Type B pancreatic cell (in vitro differentiated cells): ENCODE results near the gene MIOX. TPM values are rescaled to one million over a fixed set of nuclear protein-coding genes. Genes with fewer than 3 reads are reported as not detected.

Source experiments
- DNase-seq: peaks from one replicate; pipeline ENCODE4 v3.0.0; 2021; ENCODE audit warnings: mixed read lengths; ENCODE audit not compliant: unreplicated experiment; ENCODE audit errors: extremely low spot score
- H3K27ac Mint-ChIP-seq: 2 replicates; pipeline ENCODE4 v1.8.0; 2021; ENCODE audit warnings: mild to moderate bottlenecking, mixed read lengths
- H3K27me3 Mint-ChIP-seq: 2 replicates; pipeline ENCODE4 v1.8.0; 2021; ENCODE audit warnings: mixed read lengths
- H3K36me3 Mint-ChIP-seq: 2 replicates; pipeline ENCODE4 v1.8.0; 2021; ENCODE audit warnings: mixed read lengths
- H3K4me1 Mint-ChIP-seq: one replicate; pipeline ENCODE4 v1.8.0; 2021; ENCODE audit warnings: mixed read lengths; ENCODE audit not compliant: unreplicated experiment
- H3K4me3 Mint-ChIP-seq: 2 replicates; pipeline ENCODE4 v1.8.0; 2021; ENCODE audit warnings: mild to moderate bottlenecking, mixed read lengths
- H3K9me3 Mint-ChIP-seq: 2 replicates; pipeline ENCODE4 v1.8.0; 2021; ENCODE audit warnings: mixed read lengths
- total RNA-seq: library from RNA; stranded (reverse); gene quantifications from 2 replicates; pipeline ENCODE4 v1.2.1, GENCODE V29; 2021; ENCODE audit warnings: low replicate concordance
- TF ChIP-seq, protein P1 (sequence below): fragments of 200-600 bp; sonication (generic); conservative IDR thresholded peaks from 2 replicates; pipeline ENCODE4 v1.5.0; 2021; ENCODE audit warnings: antibody characterized with exemption, mild to moderate bottlenecking

MIOX gene
- total RNA-seq, 1 donor from 2014 or later: not detected

DNA sequence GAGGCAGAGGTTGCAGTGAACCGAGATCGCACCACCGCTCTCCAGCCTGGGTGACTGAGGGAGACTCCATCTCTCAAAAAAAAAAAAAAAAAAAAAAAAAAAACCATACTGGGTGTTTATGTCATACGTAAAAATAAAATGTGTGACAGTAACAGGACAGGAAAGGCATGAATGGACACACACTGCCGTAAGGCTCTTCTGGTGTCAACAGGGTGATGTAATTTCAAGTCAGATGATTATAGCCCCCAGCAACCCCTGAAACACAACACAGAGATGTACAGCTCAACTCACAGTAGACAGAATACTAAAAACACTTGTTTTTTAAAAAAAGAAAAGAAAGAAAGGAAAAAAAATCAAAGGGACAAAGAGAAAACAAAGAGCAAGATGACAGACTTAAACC lies 34.0 kb upstream of the MIOX start:
- no peaks in the 10 kb centered on the region for H3K27me3 Mint-ChIP-seq
- no peak for DNase-seq
- H3K36me3 Mint-ChIP-seq: peaks cover 15% of the 10 kb centered on the region
- no peaks in the 10 kb centered on the region for H3K9me3 Mint-ChIP-seq
- H3K4me3 Mint-ChIP-seq: no peak overlapping the region
- peak overlapping the region; percentile 55 for H3K27ac Mint-ChIP-seq
- no peaks in the 10 kb centered on the region for H3K4me1 Mint-ChIP-seq
- TF ChIP-seq, protein P1, sequence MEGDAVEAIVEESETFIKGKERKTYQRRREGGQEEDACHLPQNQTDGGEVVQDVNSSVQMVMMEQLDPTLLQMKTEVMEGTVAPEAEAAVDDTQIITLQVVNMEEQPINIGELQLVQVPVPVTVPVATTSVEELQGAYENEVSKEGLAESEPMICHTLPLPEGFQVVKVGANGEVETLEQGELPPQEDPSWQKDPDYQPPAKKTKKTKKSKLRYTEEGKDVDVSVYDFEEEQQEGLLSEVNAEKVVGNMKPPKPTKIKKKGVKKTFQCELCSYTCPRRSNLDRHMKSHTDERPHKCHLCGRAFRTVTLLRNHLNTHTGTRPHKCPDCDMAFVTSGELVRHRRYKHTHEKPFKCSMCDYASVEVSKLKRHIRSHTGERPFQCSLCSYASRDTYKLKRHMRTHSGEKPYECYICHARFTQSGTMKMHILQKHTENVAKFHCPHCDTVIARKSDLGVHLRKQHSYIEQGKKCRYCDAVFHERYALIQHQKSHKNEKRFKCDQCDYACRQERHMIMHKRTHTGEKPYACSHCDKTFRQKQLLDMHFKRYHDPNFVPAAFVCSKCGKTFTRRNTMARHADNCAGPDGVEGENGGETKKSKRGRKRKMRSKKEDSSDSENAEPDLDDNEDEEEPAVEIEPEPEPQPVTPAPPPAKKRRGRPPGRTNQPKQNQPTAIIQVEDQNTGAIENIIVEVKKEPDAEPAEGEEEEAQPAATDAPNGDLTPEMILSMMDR: no peak

DNA sequence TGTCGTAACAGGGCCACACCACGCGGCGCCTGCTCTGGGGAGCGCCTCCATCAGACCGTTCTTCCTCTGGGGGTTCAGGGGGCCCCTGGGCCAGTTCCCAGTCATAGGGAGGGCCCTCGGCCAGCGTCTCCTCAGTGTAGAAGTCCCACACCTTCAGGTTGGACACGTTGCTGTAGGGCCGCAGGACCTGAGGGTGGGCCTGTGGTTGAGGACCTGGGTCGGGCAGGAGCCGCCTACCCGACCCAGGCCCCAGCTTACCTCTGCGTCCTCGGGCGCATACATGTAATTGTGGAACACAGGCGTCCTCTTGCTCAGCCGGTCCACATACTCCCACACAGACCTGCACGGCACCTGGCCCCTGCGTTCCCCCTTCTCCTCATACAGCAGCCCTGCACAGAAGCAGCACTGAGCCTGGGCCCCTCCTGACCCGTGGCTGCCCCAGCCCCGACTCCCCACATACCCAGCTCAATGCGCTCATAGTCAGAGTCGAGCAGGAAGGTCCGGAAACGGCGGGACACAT lies 32.0 kb upstream of the MIOX start:
- Mint-ChIP-seq H3K4me3 (no peak overlapping the region), H3K9me3 (no peaks in the 10 kb centered on the region), H3K4me1 (no peaks in the 10 kb centered on the region), H3K27me3 (no peaks in the 10 kb centered on the region), H3K36me3 (peaks cover 11% of the 10 kb centered on the region), H3K27ac (peak overlapping the region; percentile 21)
- DNase-seq: no peak
- TF ChIP-seq, protein P1: no peak

DNA sequence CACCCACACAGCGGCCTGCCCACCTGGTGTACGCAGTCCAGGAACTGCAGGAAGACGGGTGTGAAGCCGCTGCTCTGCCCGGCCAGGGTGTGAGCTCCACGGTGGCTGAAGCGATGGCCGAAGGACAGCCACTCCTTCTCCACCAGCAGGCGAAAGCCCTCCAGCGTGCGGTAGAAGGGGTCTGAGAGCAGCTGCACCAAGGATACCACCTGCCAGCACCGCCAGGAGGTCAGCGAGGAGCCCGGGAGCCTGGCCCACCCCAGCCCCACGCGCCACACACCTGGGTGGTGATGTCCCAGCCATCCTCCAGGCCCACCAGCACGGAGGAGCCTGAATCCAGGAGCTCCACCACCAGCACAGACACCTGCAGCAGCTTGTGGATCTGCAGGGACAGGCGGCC lies 31.5 kb upstream of the MIOX start:
- H3K27me3 Mint-ChIP-seq: no peaks in the 10 kb centered on the region
- no peaks in the 10 kb centered on the region for H3K9me3 Mint-ChIP-seq
- H3K4me3 Mint-ChIP-seq: no peak overlapping the region
- H3K4me1 Mint-ChIP-seq: no peaks in the 10 kb centered on the region
- TF ChIP-seq, protein P1: no peak
- H3K27ac Mint-ChIP-seq: peak overlapping the region; percentile 21
- no peak for DNase-seq
- peaks cover 11% of the 10 kb centered on the region for H3K36me3 Mint-ChIP-seq

DNA sequence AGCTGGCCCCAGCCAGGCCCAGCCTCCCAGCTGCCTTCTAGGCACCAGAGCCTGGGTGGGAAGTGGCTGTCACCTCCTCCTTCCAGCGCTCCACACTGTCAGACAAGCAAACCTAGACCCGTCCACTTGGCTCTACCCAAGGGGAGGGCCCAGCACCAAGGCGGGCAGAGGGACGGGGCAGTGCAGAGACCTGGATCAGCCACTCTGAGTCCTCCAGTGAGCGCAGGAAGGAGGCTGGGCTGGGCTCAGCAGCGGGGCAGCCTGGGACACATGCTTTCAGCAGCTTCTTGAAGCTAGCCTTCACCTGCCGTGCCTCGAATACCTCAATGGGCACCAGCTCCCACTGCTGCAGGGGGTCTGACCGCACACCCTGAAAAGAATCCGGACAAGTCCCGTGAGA lies 30.6 kb upstream of the MIOX start:
- H3K36me3 Mint-ChIP-seq: peaks cover 11% of the 10 kb centered on the region
- TF ChIP-seq, protein P1: no peak
- H3K4me1 Mint-ChIP-seq: no peaks in the 10 kb centered on the region
- H3K27ac Mint-ChIP-seq: no peak overlapping the region
- H3K27me3 Mint-ChIP-seq: no peaks in the 10 kb centered on the region
- no peak overlapping the region for H3K4me3 Mint-ChIP-seq
- H3K9me3 Mint-ChIP-seq: no peaks in the 10 kb centered on the region
- no peak for DNase-seq

DNA sequence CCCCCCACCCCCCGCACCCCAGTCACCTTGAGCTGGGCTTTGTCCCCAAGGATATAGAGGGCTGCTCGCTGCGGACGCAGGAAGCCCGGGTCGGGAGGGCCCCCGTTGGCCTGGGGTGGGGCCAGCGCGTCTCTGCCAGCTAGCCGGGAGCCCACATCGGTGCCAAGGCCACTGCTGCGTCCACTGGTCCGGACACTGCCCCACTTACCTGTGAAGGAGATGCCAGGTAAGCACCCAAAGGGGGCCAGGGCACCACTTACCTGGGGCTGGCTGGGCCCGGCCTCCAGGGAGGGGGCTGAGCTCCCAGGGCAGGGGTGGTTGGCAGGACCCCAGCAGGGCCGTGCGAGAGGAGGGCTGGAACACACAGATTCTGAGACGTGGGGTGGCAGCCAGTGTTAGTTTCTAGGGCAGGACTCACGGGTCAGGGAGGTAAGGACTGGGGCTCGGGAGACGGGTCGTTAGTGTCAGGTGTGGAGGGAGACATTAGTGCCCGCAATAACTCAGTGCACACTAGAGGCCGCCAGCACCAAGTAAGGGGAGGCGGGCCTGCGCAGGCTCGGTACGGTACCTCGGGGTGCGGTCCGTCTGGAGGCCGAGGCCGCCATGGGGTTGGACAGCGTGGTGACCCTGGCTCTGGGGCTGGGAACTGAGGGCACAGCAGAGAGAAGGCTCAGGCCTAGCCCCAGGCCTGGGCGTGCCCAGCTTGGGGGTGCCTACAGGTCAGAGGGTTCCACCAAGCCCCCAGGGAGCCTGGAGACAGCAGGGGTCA lies 30.0 kb upstream of the MIOX start:
- TF ChIP-seq, protein P1: peak; percentile 47
- Mint-ChIP-seq H3K4me1 (no peaks in the 10 kb centered on the region), H3K27ac (no peak overlapping the region), H3K9me3 (no peaks in the 10 kb centered on the region), H3K27me3 (no peaks in the 10 kb centered on the region), H3K4me3 (no peak overlapping the region), H3K36me3 (peaks cover 12% of the 10 kb centered on the region)
- DNase-seq: no peak
